Right hindlimb (tissue), 1 donor: ENCODE data around the gene ODC1.

ENCODE experiments used
- DNase-seq: peaks from one replicate; pipeline ENCODE4 v3.0.0-alpha.2; 2018

ODC1 gene

DNA sequence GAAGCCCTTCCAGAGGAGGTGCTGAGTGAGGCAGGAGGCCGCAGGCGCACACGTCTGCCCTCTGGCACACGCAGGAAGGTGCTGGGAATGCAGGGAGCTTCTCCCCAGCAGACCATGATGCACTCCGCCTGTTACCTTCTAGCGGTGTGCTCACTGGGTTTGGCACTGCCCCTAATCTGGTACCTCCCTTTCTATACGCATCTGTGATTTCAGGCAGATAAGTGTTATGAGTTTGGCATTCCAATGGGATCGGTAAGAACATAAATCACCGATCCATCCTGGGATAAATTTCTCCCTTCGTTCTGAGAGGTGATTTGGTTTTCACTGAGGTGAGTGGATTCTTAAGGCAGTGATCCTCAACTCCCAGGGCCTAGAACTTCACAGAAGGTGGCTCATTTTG, 34.6 kb downstream of the ODC1 start:
- no peak for DNase-seq

DNA sequence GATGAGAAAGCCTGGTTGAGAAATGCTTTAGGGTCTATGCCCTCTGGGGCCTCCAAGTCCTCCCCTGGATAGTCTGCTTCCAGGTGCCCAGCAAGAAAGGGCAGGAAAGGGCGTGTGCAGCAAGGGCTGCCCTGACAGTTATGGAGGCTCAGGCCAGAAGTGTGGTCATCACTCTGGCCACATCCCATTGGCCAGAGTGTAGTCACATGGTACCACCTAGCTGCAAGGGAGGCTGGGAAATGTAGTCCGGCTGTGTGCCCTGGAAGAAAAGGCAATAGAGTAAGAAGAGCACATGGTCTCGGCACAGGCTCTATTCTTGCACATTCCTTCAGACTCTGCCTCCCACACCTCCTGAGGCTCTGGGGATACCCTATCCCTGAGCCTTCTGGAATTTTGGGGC, 35.7 kb downstream of the ODC1 start:
- DNase-seq, result no peak

DNA sequence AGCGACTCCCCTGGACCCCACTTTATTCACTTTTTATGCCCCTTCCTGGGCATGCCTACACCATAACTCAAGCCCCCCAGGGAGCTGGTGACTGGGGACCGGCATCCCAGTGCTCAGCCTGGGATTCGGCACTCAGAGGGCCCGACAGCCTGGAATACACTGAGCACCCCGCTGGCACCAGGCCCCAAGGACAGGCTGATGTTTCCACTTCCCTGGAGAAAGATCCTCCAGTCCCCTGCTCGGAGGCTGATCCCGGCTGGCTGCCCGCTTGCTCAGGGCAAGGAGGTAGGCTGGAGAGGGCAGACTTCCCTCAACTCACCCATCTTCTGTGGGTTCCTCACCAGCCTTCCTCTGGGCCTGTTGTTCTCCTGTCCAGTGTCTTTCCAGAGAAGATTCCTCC, 36.6 kb downstream of the ODC1 start:
- DNase-seq, result no peak

DNA sequence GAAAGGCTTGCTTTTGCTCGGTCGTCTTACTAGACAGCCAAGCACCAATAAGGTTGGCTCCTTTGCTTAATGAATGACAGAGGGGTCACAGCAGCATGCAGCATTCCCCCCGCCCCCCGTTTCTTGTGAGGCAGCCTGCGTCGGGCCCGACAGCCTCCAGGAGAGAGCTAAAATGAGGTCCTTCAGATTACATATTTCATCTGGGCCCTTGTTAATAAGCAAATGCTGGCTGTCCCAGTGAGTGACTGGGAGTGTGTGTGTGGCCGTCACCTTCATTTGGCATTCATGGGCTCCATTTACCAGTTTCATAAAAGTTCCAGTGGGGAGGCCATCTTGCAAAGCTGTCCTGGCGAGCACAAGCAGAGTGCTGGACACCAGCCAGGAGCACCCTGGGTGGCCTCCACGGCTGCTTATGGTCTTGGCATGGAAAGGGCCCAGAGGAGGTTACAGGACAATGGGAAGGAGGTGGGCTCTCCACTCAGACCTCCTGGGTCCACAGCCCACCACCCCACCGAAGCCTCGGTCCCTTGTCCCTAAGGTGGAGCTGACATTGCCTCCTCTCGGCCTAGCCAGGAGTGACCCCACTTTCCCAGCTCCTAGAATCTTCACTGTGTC, 37.2 kb downstream of the ODC1 start:
- DNase-seq, result no peak

DNA sequence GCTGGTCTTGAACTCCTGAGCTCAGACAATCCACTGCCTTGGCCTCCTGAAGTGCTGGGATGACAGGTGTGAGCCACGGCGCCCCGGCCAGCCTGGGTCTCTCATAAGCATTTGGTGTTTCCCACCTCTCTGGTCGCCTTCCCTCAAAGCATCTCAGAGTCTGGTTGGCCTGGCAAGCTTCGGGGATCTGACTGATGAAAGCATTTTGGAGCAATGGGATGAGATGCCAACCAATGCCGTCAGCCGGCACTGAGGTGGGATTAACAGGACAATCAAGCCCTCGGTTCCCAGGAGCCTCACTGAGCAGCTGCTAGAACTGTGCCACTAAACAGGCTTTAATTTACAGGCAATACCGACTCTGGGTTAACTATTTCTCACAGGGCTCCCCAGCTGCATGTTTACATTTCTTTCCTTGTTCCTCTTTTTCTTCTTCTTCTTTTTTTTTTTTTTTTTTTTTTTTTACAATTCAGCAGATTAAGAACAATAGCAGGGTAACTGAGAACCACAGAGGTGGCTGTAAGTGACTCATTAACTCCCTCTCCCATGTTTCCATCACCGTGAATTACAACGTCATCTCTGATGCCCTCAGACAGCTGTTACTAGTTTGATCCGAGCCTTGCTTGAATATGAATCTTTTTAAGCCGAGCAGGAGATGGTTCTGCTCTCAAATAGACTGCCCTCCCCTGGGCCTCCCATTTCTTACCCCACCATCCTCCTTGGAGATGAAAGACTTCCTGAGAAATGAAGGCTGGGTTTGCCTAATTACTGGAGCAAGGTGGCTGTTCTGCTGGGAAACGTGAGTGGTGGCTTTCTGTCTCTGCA, 37.9 kb downstream of the ODC1 start:
- DNase-seq, result peak; percentile 80

DNA sequence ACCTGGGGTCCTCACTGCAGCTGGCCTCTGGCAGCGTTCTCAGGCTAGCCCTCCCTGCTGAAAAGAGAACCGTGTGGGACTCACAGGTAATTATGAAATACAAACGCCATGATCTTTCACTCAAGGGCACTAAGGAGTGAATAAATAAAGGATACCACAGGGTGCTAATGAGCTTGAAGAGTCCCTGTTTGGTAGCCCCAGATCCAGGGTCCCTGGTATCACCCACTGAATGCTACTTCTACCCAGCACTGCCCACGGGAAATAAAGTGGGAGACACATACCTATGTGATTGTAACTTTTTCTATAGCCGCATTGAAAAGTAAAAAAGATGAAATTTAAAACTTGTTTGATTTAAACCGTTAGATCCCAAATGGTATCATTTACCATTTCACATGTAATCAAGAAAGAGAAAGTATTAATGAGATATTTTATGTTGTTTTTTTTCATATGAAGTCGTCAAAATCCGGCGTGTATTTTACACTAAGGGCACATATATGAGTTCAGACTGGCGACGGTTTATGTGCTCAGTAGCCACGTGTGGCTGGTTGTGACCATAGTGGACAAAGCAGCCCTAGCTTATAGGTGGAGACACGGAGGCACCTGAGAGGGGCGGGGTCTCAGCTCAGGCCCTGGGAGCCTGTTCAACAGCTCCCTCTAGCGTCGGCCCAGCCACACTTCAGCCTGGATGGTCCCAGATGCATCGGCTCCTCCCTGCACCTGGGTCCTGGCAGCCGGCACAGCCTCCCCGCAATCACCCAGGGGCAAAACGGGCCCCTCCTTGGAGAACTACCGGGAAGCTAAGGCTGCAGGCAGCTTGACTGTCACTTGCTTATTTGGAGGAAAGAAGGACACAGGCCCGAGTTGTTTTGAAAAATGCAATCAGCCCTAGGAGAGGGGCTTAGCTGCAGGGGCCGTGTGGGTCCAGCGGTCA, 39.2 kb downstream of the ODC1 start:
- DNase-seq, result peak; percentile 80

DNA sequence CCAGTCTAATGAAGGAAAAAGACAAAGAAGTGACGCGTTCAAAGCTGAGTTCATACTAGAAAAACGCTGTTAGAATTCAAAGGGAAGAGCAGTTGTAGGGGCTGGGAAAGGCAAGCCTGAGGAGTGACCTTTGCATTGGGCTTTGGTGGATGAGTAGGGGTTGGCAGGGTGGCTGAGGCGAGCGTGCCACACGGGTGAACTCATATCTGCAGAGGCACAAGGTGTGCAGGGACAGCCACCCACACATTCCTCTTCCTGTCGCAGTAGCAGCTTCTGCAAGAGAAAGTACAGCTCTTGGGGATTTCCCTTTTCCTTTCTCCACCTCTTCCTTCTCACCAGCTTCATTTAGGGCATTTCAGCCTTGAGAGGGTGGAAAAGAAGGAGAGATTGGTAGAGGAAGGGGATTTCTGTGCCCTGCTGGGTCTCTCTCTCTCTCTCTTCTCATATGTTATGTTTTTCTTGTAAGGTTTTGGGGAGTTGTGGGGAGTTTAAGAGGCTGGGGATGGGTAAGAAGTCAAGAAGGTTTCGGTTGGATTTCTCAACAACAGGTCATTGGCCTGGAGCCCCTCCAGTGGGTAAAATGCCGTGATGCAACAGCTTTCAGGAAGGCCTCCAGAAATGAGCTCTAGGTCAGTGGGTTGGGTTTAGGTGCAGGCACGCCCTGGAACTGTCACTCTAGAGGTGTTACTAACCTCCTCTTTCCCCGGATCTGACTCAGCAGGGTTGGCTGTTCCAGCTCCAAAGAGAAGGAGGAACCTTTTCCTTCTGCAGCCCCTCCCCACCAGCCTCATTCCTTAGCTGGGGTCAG, 40.1 kb downstream of the ODC1 start:
- DNase-seq, result no peak

GRCh38 chr2:10407432-10407831, 40.7 kb downstream of the ODC1 start:
- DNase-seq, result no peak

- DNase-seq, result no peak
Measured at GRCh38 chr2:10406491-10407188, 41.5 kb downstream of the ODC1 start.

DNA sequence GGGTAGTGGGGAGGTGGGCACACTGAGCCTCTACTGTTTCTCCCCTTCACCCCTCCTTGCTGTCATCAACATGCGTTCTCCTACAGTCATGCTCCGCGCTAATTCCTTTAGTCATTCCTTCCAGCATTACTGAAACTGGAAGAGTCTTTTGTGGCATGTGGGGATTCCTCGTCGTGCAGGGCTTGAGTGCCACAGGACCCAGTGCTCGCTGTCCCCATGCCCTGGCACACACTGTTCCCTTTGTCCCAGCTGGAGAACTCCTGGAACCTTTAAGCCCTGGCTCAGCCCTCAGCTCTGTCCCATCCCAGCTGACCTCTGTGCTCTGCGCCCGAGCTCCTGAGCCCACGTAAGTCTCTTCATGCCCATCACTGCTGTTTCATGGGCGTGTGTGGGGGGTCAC, 42.1 kb downstream of the ODC1 start:
- no peak for DNase-seq

GRCh38 chr2:10405448-10405847, 42.7 kb downstream of the ODC1 start:
- DNase-seq, result peak; percentile 80

GRCh38 chr2:10404324-10405143, 43.6 kb downstream of the ODC1 start:
- DNase-seq, result peak; percentile 75

DNA sequence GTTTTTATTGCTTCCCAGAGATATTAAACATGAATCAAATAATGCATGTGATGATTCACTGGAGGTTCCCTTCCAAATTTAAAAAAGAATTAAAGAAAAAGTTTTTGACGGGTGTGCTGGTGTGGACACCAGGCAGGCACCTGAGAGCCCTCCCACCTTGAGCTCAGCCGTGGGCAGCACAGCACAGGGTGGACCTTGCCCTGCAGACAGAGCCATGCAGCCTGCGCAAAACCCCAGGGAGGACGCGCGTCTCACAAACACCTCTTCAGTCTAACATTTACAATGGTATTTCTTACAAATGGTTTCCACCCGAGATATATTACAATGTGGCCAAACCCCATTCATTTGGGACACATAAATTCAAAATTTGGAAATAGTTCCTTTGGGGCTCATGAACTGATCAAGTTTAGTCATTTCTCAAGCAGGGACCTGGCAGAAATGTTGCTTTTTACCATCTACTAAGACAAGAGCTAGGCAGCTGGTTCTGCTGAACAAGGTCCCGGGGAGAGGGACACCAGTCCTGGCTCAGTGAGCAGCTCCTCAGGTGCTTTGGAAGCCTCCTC, 45.4 kb downstream of the ODC1 start:
- no peak for DNase-seq

DNA sequence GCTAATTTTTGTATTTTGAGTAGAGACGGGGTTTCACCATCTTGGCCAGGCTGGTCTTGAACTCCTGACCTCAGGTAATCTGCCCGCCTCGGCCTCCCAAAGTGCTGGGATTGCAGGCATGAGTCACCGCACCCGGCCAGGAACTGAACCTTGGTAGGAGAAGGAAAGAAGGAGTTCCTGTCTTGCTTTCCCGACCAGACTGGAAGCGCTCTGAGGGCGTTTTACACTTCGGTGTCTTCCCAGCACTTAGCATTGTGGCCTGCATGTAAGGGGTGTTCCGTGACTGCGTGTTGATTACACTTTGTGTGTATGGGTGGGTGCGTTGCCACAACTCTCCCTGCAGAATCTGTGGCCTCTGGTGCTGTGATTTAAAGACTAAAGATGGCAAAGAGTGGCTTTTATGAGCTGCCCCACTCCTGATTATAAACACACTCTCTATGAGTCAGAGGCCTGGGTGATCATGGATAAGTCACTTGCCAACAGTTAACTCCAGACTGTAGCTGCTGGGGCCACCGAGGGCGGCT, 46.0 kb downstream of the ODC1 start:
- DNase-seq, result no peak

GRCh38 chr2:10400978-10401951, 46.9 kb downstream of the ODC1 start:
- no peak for DNase-seq

GRCh38 chr2:10400568-10400977, 47.6 kb downstream of the ODC1 start:
- no peak for DNase-seq

GRCh38 chr2:10400002-10400401, 48.1 kb downstream of the ODC1 start:
- DNase-seq, result no peak

DNA sequence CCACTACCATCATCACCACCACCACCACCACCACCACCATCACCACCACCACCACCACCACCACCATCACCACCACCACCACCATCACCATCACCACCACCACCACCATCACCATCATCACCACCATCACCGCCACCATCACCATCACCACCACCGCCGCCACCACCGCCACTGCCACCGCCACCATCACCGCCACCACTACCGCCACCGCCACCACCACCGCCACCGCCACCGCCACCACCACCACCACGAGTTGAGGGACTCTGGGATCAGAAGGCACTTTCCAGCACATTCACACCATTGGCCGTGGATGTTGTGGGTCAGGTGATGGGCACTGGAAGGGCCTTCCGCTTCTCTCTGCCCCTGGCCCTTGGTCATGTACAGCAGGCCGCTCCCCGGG, 48.8 kb downstream of the ODC1 start:
- DNase-seq, result no peak

DNA sequence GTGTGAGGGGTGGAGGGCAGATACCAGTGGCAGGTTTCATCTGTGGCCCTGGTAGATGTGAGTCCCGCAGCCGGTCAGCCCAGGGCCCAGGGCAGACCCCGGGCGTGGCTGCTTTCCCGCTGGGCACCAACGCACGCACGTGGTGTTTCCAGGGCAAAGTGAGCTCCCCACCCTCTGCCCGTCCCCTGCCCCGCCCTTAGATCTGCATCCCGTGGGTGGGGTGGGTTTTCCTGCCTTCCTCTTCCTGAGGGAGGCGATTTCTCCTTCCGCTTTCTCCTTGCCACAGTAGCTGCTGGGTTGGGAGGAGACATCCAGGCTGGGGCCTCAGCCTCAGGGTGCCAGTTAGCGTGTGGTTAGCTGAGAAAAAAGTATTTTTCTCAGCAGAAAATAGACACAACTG, 49.6 kb downstream of the ODC1 start:
- DNase-seq, result peak; percentile 15
